ENCODE measurements around the gene LUZP1. TPM values are rescaled to one million over a fixed set of nuclear protein-coding genes. Genes with fewer than 3 reads are reported as not detected.

LUZP1 gene
- total RNA-seq, 2 donors from 2014 or later, result 4.6 to 8.0 TPM

DNA sequence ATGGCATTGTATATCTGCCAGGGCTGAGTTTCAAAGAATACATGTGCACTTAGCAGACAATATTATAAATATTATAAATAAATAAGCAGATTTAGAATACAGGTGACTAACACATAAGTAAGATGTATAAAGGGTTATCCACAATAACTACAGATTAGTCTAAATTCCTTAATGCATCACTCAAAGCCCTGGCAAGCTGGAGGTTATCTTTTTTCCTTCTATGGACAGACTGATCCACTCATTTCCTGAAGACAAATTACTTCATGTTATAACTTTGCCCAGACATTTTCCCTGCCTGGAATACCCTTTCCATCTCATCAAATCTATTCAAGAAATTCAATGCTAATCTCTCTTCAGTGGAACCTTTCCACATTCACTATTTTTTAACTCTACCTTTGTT lies 38.8 kb downstream of the LUZP1 start:
- H3K4me3 ChIP-seq, result no peak overlapping the region
- no peaks in the 10 kb centered on the region for H3K4me1 ChIP-seq
- no peaks in the 10 kb centered on the region for H3K9me3 ChIP-seq
- TF ChIP-seq, protein P1, sequence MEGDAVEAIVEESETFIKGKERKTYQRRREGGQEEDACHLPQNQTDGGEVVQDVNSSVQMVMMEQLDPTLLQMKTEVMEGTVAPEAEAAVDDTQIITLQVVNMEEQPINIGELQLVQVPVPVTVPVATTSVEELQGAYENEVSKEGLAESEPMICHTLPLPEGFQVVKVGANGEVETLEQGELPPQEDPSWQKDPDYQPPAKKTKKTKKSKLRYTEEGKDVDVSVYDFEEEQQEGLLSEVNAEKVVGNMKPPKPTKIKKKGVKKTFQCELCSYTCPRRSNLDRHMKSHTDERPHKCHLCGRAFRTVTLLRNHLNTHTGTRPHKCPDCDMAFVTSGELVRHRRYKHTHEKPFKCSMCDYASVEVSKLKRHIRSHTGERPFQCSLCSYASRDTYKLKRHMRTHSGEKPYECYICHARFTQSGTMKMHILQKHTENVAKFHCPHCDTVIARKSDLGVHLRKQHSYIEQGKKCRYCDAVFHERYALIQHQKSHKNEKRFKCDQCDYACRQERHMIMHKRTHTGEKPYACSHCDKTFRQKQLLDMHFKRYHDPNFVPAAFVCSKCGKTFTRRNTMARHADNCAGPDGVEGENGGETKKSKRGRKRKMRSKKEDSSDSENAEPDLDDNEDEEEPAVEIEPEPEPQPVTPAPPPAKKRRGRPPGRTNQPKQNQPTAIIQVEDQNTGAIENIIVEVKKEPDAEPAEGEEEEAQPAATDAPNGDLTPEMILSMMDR (IDR thresholded peaks at IDR 0.05), result no peak
- no peak for TF ChIP-seq POLR2A (IDR thresholded peaks at IDR 0.05)
- no peak overlapping the region for H3K27ac ChIP-seq
- H3K36me3 ChIP-seq (replicated peaks in 1 of 2; ENCODE audit: insufficient read depth in 1 of 2, low read depth in 2 of 2), result no peaks in the 10 kb centered on the region
- no peak for DNase-seq
- no peak for ATAC-seq
- intact Hi-C loops (cut with DNase I), result no loop called here
- H3K27me3 ChIP-seq, result no peaks in the 10 kb centered on the region

- Histone ChIP-seq H3K4me1 (peaks cover 19% of the 10 kb centered on the region), H3K4me3 (no peak overlapping the region), H3K36me3 (replicated peaks in 1 of 2; ENCODE audit: insufficient read depth in 1 of 2, low read depth in 2 of 2) (no peaks in the 10 kb centered on the region), H3K9me3 (no peaks in the 10 kb centered on the region), H3K27ac (no peak overlapping the region), H3K27me3 (no peaks in the 10 kb centered on the region)
- intact Hi-C loops (cut with DNase I), result no loop called here
- ATAC-seq (no peak), DNase-seq (no peak)
- TF ChIP-seq, protein P1 (IDR thresholded peaks at IDR 0.05), result no peak
- TF ChIP-seq POLR2A (IDR thresholded peaks at IDR 0.05), result no peak
- WGBS, 2 donors, result 95 to 97% methylated on average over 3 of the region's 3 CpGs
Observed at GRCh38 chr1:23126801-23127200, 41.9 kb downstream of the LUZP1 start.

- 57 to 78% methylated on average over 1 of the region's 1 CpG for WGBS, 2 donors
- intact Hi-C loops (cut with DNase I), result no loop called here
- ATAC-seq, result no peak
Observed at GRCh38 chr1:23126200-23126599, 42.5 kb downstream of the LUZP1 start.

GRCh38 chr1:23125489-23125888 lies 43.2 kb downstream of the LUZP1 start:
- no peaks in the 10 kb centered on the region for H3K27me3 ChIP-seq
- DNase-seq (no peak), ATAC-seq (no peak)
- no peak overlapping the region for H3K4me3 ChIP-seq
- intact Hi-C loops (cut with DNase I), result no loop called here
- no peak overlapping the region for H3K27ac ChIP-seq
- H3K36me3 ChIP-seq (replicated peaks in 1 of 2; ENCODE audit: insufficient read depth in 1 of 2, low read depth in 2 of 2), result no peaks in the 10 kb centered on the region
- H3K9me3 ChIP-seq, result no peaks in the 10 kb centered on the region
- 87 to 96% methylated on average over 4 of the region's 4 CpGs for WGBS, 2 donors
- H3K4me1 ChIP-seq, result peaks cover 19% of the 10 kb centered on the region
- TF ChIP-seq, protein P1 (IDR thresholded peaks at IDR 0.05), result no peak
- no peak for TF ChIP-seq POLR2A (IDR thresholded peaks at IDR 0.05)

More at GRCh38 chr1:23126200-23126599, 42.5 kb downstream of the LUZP1 start:
- no peaks in the 10 kb centered on the region for H3K9me3 ChIP-seq
- H3K27ac ChIP-seq, result no peak overlapping the region
- H3K27me3 ChIP-seq, result no peaks in the 10 kb centered on the region
- DNase-seq, result no peak
- TF ChIP-seq, protein P1 (IDR thresholded peaks at IDR 0.05), result no peak
- TF ChIP-seq POLR2A (IDR thresholded peaks at IDR 0.05), result no peak
- H3K36me3 ChIP-seq (replicated peaks in 1 of 2; ENCODE audit: insufficient read depth in 1 of 2, low read depth in 2 of 2), result no peaks in the 10 kb centered on the region
- no peak overlapping the region for H3K4me3 ChIP-seq
- H3K4me1 ChIP-seq, result peaks cover 19% of the 10 kb centered on the region

DNA sequence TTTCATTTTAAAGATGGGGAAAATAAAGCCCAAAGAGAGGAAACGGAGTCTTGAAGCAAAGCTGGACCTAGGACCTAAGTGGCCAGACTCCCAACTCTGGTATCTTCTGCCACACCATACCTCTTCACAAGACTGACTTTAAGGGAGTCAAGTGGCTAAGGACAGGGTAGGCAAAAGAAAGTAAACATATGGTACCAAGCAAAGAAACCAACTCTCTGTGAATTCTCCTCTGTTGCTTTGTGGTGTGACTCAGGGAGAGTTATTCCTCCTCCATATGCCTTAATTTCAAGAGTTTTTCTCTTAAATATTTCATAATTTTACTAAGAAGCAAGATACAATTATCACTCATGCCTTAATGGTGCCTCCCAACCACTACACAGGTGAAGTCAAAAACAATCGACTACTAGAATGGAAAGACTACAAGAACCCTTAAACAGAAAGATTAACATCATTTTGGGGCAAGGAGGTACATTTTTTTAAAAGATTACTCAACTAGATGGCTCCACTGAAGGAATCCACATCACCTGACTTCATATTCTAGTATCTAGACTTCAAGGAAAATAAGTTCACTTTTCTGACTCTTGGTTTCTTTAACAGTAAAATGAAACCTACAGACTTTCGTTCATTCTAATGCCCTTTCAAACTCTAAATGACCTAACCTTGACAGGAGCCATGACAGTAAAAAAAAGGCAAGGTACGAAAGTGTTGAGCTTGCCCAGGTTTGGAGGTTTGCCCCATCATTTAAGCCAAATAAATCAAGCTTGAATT lies 44.2 kb downstream of the LUZP1 start:
- ATAC-seq, result no peak
- Histone ChIP-seq H3K27me3 (no peaks in the 10 kb centered on the region), H3K27ac (no peak overlapping the region)

More for the DNA sequence above, 44.2 kb downstream of the LUZP1 start:
- 85 to 92% methylated on average over 4 of the region's 4 CpGs for WGBS, 2 donors
- Histone ChIP-seq H3K36me3 (replicated peaks in 1 of 2; ENCODE audit: insufficient read depth in 1 of 2, low read depth in 2 of 2) (no peaks in the 10 kb centered on the region), H3K4me3 (no peak overlapping the region), H3K4me1 (peaks cover 19% of the 10 kb centered on the region), H3K9me3 (no peaks in the 10 kb centered on the region)
- intact Hi-C loops (cut with DNase I), result no loop called here
- TF ChIP-seq, protein P1 (IDR thresholded peaks at IDR 0.05), result no peak
- TF ChIP-seq POLR2A (IDR thresholded peaks at IDR 0.05), result no peak
- DNase-seq, result no peak
